ENCODE data around the gene ACP1. TPM values are rescaled to one million over a fixed set of nuclear protein-coding genes. Genes with fewer than 3 reads are reported as not detected.

ACP1 gene
- total and polyA plus RNA-seq, 7 donors: 62.6 to 162 (median 86.1) TPM

DNA sequence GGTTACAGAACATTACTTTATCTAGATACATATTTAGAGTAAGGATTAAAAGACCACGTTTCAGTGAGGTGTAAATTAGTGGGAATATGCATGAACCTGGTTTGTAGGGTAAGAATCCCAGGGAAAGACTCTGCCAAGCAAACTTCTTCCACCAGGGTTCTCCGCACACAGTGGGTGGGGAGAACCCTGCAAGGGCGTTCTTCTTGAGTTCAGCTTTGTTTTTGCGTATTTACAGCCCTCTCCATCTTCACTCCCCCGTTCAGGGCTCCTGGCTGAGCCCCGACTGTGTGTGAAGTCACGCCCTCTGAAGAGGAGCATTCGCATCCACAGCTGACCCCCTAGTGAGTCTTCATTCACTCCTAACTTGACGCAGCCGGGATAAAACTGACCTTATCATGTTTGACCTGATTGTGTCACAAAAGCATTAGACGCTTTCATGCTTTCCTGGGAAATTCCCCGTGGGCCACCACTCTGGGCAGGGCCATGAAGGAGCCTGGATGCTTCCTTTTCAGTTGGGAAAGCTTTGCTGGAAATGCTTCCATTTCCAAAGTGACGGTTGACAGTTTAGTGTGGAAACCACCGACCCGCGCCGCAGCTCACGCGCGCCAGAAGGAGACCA, 22.1 kb downstream of the ACP1 start:
- intact Hi-C loops (cut with DNase I): loop anchor here (5.0 kb wide), 1 partner anchor 40 kb away; no protein-coding TSS in a partner anchor
- 30 to 37% methylated on average over 20 of the region's 20 CpGs for WGBS, 2 donors
- Histone ChIP-seq H3K4me1 (peaks cover 0 to 34% (median 32%) of the 10 kb centered on the region in 4 donors), H3K9me3 (no peaks in the 10 kb centered on the region), H3K36me3 (peaks cover 0 to 15% (median 2%) of the 10 kb centered on the region in 4 donors), H3K27me3 (peaks cover 16 to 54% (median 29%) of the 10 kb centered on the region in 3 donors), H3K4me3 (peak overlapping the region in 3 of 4 donors; percentile 35 to 51 (median 51)), H3K27ac (no peak overlapping the region)
- DNase-seq: no peak
- no peak for TF ChIP-seq POLR2AphosphoS5 (IDR thresholded peaks at IDR 0.05)
- TF ChIP-seq, protein P1, sequence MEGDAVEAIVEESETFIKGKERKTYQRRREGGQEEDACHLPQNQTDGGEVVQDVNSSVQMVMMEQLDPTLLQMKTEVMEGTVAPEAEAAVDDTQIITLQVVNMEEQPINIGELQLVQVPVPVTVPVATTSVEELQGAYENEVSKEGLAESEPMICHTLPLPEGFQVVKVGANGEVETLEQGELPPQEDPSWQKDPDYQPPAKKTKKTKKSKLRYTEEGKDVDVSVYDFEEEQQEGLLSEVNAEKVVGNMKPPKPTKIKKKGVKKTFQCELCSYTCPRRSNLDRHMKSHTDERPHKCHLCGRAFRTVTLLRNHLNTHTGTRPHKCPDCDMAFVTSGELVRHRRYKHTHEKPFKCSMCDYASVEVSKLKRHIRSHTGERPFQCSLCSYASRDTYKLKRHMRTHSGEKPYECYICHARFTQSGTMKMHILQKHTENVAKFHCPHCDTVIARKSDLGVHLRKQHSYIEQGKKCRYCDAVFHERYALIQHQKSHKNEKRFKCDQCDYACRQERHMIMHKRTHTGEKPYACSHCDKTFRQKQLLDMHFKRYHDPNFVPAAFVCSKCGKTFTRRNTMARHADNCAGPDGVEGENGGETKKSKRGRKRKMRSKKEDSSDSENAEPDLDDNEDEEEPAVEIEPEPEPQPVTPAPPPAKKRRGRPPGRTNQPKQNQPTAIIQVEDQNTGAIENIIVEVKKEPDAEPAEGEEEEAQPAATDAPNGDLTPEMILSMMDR (IDR thresholded peaks at IDR 0.05): no peak

DNA sequence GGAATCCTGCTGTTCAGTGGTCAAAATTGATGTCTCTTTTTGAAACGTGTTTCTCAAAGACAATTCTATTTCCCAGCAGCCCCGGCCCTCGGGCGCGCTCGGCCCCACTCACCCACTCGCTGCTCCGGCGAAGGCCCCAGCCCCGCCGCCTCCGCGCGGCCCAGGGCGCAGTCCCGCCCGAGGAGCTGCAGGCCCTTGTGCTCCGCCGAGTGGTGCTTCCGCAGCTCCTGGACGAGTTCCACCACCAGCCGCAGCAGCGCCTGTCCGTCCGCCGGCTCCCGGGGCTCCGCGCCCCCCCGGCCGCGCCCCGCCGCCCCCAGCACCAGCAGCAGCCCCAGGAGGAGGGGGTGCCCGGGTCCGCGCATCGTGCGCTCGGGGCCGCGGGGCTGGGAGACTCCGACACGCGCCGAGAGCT, 22.7 kb downstream of the ACP1 start:
- intact Hi-C loops (cut with DNase I): loop anchor here (5.0 kb wide), 1 partner anchor 40 kb away; no protein-coding TSS in a partner anchor

DNA sequence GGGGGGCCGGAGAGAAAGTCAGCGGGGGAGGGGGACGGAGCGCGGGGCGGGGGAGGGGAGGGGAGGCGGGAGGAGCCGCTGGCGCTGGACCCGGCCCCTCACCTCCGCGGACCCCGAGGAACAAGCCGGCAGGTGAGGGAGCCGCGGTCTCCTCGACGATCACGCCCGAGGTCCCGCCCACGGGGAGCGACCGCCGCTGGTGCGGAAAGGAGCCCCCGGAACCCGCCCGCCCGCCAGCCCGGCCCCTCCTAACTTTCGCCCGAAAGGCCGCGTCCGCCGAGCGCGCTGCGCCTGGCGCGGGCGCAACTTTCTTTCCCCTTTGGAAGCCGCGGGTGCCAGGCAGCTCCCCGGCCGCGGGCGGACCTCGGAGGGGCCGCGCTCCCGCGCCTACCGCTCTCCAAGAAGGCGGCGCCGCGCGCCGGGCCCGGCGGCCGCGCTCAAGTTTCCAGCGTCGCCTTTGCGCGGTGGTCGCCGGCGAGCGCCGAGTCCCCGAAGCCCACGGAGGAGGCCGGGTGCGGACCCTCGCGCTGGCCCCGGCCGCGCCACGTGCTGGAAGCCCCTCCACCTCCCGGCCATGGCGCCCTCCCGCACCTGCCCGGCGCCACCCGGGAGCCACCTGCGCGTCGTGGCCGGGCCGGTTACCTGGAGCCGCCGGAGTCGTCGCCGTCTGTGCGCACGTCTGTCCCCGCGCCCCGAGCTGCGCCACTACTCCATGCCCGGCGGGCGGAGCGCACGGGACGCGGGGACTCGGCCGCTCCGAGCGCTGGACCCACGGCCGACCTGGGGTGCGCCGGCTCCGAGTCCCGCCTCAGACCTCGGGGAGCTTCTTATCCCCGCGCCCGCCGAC, 23.4 kb downstream of the ACP1 start, which contains the start of gene ALKAL2:
TSS of gene ALKAL2 (minus strand) at position 181 of the 847 bp plus-strand sequence. CDS start 256 bp downstream, outside the sequence.
- Histone ChIP-seq H3K4me1 (peaks cover 0 to 34% (median 32%) of the 10 kb centered on the region in 4 donors), H3K27ac (no peak within 1 kb of the TSS), H3K27me3 (peaks cover 16 to 58% (median 29%) of the 10 kb centered on the region in 3 donors), H3K4me3 (peak within 1 kb of the TSS; percentile 10 to 51 (median 43)), H3K9me3 (no peaks in the 10 kb centered on the region), H3K36me3 (peaks cover 0 to 2% (median 0%) of the 10 kb centered on the region in 4 donors)
- DNase-seq: no peak
- 1% methylated on average over 127 to 128 of the region's 128 CpGs for WGBS, 2 donors
- intact Hi-C loops (cut with DNase I): loop anchor here (5.0 kb wide), 1 partner anchor 41 kb away; no protein-coding TSS in a partner anchor
- TF ChIP-seq, protein P1 (IDR thresholded peaks at IDR 0.05): no peak
- no peak for TF ChIP-seq POLR2AphosphoS5 (IDR thresholded peaks at IDR 0.05)
- no peak for TF ChIP-seq EP300 (IDR thresholded peaks at IDR 0.05)
- no peak for TF ChIP-seq POLR2A (IDR thresholded peaks at IDR 0.05)

More for the DNA sequence above, 22.7 kb downstream of the ACP1 start:
- TF ChIP-seq EP300 (IDR thresholded peaks at IDR 0.05): no peak
- DNase-seq: no peak
- H3K27ac ChIP-seq: no peak overlapping the region
- peaks cover 0 to 9% (median 0%) of the 10 kb centered on the region in 4 donors for H3K36me3 ChIP-seq
- H3K27me3 ChIP-seq: peaks cover 16 to 54% (median 29%) of the 10 kb centered on the region in 3 donors
- 1 to 2% methylated on average over 46 of the region's 46 CpGs for WGBS, 2 donors
- no peaks in the 10 kb centered on the region for H3K9me3 ChIP-seq
- peaks cover 0 to 34% (median 32%) of the 10 kb centered on the region in 4 donors for H3K4me1 ChIP-seq
- H3K4me3 ChIP-seq: peak overlapping the region; percentile 10 to 51 (median 43)

DNA sequence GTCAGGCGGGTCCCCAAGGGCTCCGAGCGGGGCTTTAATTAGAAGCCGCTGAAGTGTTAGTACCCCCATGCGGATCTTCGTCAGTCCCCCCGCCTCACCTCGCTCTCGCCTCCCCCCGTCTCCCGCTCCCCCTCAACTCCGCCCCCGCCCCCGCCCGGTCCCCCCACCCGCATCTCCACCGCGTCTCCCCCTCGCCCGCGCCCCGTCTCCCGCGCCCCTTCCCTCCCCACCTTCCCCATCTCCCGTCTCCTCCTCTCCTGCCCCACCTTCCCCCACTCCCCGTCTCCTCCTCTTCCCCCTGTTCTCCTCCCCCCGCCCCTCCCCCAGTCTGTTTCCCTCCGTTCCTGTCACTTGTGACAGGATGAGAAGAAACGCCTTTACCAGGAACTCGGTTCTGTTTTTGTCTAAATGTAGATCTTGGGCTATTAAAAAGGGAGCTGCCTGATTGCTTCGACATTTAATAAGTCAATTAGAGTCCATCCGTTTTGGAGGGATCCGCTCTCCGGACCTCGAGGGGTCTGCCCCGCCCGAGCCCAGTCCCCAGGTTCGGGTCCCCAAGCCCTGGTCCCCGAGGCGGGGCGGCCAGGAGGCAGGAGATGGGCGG, 24.1 kb downstream of the ACP1 start:
- peaks cover 16 to 58% (median 29%) of the 10 kb centered on the region in 3 donors for H3K27me3 ChIP-seq
- intact Hi-C loops (cut with DNase I): loop anchor here (5.0 kb wide), 1 partner anchor 42 kb away; no protein-coding TSS in a partner anchor
- TF ChIP-seq, protein P1 (IDR thresholded peaks at IDR 0.05): no peak
- no peak for TF ChIP-seq EP300 (IDR thresholded peaks at IDR 0.05)
- TF ChIP-seq POLR2A (IDR thresholded peaks at IDR 0.05): no peak
- H3K9me3 ChIP-seq: no peaks in the 10 kb centered on the region
- 2 to 3% methylated on average over 42 of the region's 42 CpGs for WGBS, 2 donors
- no peaks in the 10 kb centered on the region for H3K36me3 ChIP-seq
- H3K4me3 ChIP-seq: peak overlapping the region in 3 of 4 donors; percentile 43 to 53 (median 51)
- peaks cover 0 to 34% (median 32%) of the 10 kb centered on the region in 4 donors for H3K4me1 ChIP-seq
- DNase-seq: no peak
- H3K27ac ChIP-seq: no peak overlapping the region
